PFSK-1 (cell line): ENCODE results near the gene CD44.

Experiments
- FOXP2 ChIP-seq: optimal IDR thresholded peaks from 2 replicates; pipeline ENCODE3; 2011; ENCODE audit warnings: borderline replicate concordance, control low read depth, inconsistent platforms; ENCODE audit not compliant: insufficient read depth; ENCODE audit errors: extremely low read length, extremely low read depth
- POLR2AphosphoS5 ChIP-seq: IDR thresholded peaks from 2 replicates; pipeline ENCODE4 v1.6.1; 2012; ENCODE audit warnings: low read depth, mild to moderate bottlenecking, control low read depth, low read length, moderate library complexity
- REST ChIP-seq, 2 experiments: IDR thresholded peaks; 2 replicates each; pipeline versions ENCODE4 v1.6.1 to v1.8.0; 2011 to 2012; ENCODE audit warnings: low read depth in 2 of 2, low read length in 2 of 2, control low read depth in 1 of 2, inconsistent platforms in 1 of 2, mild to moderate bottlenecking in 1 of 2, moderate library complexity in 1 of 2; ENCODE audit not compliant: insufficient read depth in 1 of 2
- SIN3A ChIP-seq: IDR thresholded peaks from 2 replicates; pipeline ENCODE4 v1.6.1; 2012; ENCODE audit warnings: mild to moderate bottlenecking, low read length, moderate library complexity, borderline replicate concordance; ENCODE audit not compliant: insufficient read depth
- TAF1 ChIP-seq: IDR thresholded peaks from 2 replicates; pipeline ENCODE4 v1.6.1; 2012; ENCODE audit warnings: low read length, control low read depth, borderline replicate concordance; ENCODE audit not compliant: insufficient read depth

GRCh38 chr11:35153280-35153679 is 14.3 kb downstream of the CD44 start:
- TF ChIP-seq POLR2AphosphoS5 (no peak), REST (IDR thresholded peaks at IDR 0.05; ENCODE audit: insufficient read depth in 1 of 2, low read depth in 2 of 2, low read length in 2 of 2) (no peak), TAF1 (no peak), SIN3A (no peak), FOXP2 (no peak)
